GM18499 (cell line): ENCODE measurements around the gene CRABP1.
"Not testable (repeated sequence)": the region's sequence is repeated elsewhere in the genome, so short reads cannot be mapped to it uniquely, and the experiment has no call there.

Experiments
- ATAC-seq: cut with Tn5 transposase; IDR thresholded peaks from one replicate; pipeline ENCODE4 v1.9.1; 2021; ENCODE audit warnings: moderate number of reproducible peaks; ENCODE audit not compliant: insufficient read depth, unreplicated experiment

CRABP1 gene

DNA sequence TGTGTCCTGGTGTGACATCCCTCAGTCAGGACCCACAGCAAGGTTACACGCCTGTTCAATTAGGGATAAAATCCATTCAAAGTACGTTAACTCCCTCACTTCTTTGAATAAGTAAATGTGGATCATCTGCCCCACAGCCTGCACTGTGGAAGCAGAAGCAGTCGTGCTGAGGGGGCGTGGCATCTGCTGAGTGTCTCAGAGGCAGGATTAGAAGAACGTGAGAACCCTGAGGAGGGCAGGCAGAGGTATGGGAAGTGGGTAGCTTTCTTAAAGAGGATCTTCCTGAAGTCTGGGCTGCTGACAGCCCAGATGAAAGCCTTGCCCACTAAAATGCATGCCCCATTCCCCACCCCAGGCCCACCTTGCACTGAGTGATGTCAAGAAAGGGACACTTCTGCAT, 28.5 kb downstream of the CRABP1 start:
- no peak for ATAC-seq

DNA sequence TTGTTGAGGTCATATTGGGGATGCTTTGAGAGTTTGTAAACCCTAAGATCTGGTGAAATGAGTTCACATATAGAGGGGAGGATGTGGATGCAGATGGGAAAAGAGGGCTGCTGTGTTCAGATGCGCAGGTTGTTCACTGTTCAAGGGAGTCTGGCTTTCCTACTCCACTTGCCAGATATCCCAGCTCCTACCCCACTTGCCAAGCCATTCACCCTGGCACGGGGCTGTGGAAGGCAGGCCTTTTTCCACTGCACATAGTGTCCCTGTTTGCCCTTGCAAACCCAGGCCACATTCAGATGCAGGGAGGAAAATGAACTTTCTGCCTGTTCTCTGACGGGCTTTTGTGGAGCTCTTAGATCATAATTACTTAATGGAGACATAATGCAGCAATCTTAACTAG, 29.0 kb downstream of the CRABP1 start:
- ATAC-seq: no peak

DNA sequence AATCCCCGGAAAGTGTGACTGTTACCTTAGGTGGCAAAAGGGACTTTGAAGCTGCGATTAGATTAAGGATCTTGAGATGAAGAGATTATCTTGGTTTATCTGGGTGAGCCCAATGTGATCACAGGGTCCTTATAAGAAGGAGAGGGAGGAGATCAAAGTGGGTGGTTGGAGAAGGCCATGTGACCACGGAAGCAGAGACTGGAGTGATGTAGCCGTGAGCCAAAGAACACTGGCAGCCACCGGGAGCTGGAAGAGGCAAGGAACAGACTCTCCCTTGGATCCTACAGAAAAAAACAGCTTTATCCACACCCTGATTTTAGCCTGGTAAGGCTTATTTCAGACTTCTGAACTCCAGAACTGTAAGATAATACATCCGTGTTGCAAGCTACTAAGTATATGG, 29.9 kb downstream of the CRABP1 start:
- no peak for ATAC-seq

DNA sequence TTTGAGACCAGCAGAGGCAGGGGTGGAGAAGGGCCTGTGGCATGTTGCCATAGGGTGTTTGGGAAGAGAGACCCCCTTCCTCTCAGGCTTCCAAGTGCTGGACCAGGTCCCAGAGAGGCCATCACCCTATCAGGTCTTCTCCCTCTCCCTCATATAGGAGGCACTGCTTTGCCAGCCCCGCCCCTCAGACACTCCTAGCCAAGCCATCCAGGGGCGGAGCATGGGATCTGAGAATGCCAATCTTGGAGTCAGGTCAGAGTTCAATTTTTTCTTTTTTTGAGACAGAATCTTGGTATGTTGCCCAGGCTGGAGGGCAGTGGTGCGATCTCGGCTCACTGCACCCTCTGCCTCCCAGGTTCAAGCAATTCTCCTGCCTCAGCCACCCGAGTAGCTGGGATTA, 32.7 kb downstream of the CRABP1 start:
- ATAC-seq: no peak

DNA sequence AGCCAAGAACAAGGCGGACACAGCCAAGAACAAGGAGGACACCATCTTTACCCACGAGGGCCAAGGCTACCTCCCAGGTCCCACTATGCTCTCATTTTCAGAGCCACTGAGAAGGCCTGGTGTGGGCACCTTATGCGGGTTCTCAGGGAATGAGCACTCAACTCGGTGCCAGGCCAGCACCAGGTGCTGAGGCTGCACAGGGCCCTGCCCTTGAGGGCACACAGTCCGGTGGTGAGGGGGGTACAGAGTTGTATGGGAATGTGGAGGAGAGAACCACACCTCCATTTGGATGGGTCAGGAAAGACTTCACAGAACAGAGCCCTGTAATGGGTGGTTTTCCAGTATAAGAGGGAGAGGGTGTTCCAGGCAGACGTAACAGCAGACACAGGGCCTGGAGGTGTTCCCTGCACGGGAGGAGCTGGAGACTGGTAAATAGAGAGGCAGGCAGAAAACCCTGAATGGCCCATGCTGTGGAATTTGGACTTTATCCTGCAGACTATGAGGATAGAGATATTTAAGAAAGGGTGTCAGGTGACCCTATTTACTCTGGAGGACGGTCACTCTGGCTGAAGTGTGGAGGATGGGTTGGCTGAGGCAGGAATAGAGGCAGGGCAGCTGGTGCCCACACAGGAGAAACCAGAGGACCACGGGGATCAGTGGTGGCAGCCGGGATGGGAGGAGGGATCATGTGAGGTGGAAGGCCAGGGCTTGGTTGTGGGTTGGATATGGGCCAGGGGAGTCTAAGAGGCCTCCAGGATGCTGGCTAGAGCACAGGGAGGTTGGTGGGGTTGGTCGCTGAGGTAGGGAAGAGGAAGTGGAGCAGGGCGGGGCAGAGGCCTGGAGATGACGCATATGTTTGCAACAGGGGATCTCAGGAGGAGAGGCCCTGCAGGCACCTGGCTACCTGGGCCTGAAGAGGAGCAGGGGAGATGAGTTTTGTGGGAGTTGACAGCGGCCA, 34.6 kb downstream of the CRABP1 start:
- ATAC-seq: no peak

DNA sequence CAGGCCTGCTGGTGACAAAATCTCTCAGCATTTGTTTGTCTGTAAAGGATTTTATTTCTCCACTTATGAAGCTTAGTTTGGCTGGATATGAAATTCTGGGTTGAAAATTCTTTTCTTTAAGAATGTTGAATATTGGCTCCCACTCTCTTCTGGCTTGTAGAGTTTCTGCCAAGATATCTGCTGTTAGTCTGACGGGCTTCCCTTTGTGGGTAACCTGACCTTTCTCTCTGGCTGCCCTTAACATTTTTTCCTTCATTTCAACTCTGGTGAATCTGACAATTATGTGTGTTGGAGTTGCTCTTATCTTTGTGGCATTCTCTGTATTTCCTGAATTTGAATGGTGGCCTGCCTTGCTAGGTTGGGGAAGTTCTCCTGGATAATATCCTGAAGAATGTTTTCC, 40.0 kb downstream of the CRABP1 start:
- not testable (repeated sequence) for ATAC-seq

DNA sequence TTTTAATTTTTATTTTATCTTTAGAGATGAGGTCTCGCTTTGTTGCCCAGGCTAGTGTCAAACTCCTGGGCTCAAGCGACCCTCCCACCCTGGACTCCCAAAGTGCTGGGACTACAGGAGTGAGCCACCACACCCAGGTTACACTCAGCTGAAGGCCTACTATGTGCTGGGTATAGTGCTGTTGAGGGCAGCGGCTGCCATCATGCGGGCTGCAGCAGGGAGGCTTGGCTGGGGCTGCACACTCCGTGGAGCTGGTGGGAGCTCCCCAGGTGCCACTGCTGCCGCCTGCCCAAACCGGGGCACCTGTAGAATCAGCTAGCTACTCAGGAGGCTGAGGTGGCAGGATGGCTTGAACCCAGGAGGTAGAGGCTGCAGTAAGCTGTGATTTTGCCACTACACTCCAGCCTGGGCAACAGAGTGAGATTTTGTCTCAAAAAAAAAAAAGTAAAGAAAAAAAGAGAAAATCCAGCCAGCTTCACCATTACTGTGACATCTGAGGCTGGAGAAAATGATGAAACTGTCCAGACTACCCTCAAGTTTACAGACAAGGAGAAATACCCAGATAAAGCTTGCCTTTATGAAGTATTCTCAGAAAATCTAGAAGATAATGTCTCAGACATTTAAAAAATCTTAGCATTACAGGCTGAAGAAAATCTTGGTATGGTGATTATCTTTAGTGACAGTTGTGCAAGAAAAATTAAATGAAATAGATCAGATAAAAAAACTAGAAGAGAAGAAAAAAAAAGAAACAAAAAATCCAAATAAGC, 42.1 kb downstream of the CRABP1 start:
- no peak for ATAC-seq

DNA sequence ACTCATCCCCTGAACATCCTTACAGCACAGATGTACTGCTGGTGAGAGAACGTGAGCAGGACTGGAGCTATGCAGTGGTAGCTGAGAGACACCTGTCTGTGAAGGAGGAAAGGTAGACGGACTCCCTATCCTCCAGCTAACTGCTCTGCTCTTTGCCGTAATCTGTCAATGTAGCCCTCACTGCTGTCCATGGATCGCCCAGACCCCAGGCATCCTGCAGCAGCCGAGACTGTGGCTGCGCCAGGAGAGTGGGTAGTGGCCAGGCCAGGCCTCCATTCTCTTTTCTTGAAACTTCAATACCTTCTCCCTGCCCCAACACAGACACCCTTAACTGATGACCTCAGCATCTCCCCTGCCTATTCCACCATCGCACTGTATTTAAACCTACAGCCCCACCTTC, 44.5 kb downstream of the CRABP1 start:
- ATAC-seq: no peak

DNA sequence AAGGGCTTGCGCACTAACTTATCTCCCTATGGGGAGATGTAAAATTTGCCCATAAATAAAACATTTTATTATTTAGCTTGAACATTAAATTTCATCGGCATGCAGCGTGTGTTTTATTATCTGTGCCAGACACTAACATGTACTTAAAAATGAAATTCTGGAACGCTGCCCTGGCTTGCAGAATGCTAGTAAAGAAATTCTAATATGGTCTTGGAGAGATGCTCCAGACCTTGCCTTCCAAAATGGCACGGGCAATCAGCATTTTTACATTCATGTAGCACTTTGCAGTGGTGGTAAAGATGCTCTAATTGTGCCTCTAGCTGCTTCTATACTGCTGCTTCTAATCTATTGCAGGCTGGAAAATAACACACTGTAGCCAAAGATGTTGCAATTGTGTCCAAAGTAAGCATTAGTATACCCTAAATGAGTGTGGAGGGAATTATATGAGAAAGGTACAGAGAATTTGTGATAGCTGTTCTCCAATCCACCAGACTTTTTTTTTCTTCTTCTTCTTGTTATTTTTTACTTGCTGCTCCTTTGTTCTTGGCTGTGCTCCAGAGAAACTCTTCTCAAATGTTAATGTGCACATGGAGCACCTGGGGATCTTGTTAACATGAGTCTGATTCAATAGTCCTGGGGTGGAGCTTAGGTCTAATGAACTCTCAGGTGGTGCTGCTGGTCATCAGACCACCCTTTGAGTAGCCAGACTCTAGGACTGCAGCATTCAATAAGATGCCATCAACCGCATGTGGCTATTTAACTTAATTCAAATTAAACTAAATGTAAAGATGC, 47.3 kb downstream of the CRABP1 start:
- ATAC-seq: no peak

DNA sequence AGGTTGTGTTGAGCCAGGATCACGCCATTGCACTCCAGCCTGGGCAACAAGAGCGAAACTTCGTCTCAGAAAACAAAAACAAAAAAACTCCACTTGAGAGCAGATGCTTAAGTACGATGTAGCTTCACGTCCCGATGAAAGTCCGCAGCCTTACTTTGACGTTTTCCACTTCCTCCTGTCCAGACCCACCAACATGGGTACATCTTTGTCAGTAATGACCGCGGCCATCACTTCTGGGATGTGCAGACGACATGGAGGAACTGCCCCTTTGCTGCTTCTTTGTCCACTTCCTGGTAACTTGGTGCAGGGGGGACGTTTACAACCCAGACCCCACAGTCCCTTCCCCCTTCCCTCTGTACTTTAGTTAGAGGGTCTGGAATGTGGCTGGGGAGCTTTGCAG, 48.7 kb downstream of the CRABP1 start:
- ATAC-seq: no peak

DNA sequence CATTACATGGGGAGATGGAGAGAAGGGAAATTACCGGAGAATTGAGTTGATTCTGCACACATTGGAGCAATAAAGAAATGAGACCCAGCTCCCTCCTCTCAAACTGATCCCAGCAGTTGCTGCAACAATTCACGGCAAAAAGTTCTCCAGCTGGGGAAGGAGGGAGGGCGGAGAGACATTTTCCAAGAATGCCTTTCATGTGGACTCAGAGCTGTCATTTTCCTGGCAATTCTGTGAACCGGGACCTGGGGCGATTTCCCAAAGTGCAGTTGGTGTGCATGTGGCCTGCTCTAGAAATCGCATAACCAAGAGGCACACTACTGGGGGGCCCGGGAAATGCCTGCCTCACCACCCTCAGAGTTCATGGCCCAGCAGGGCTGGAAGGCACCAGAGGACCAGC, 49.2 kb downstream of the CRABP1 start:
- no peak for ATAC-seq

DNA sequence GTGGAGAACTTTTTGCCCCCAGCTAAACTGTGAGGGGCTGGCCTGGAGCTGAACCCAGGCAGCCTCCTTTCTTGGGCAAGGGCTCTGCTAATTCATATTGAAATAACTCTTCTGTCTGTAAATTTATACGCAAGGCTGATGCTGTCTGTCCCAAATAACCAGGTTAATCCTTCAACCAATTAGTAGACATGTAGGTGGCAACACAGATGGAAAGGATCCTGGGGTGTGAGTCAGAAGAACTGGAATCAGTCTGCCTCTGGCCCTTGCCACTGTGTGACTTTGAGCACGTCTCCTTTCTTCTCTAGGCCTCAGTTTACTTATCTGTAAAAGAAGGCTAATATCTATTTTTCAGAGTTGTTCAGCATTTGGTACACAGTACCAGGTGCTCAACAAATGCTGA, 49.6 kb downstream of the CRABP1 start:
- ATAC-seq: no peak

DNA sequence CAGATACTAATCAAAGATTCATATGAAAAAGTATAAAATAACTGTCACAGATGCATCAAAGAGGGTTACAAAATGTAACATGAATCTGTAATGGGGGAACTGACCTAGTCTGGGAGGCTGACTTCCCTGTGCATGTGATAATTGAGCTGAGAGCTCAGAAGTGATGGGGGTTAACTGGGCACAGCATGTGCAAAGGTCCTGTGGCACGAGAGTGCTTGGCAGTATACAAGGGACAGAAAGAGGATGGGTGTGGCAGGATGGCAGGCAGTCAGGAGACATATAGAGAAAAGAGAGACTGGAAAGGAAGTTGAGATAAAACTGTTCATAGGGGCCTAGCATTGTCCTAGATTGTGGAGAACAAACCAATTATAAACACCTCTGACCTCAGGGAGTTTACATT, 50.1 kb downstream of the CRABP1 start:
- no peak for ATAC-seq

DNA sequence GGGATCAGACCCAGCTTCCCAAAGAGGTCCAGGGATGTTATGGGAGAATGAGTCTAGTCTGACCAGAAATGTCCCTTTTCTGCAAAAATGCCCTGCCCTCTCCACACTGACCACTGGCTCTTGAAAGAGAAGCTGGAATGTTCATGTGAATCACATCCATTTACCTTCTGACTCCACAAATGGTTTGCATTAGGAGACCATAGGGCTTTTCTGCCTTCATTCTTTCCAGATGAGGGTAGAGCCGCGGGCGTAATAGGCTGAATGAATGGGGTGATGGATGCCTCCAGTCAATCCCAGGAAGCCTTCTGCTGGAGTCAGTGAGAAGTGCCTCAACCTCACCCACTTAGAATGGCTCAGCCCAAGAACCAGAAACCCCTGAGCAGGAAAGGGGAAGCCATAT, 50.7 kb downstream of the CRABP1 start:
- no peak for ATAC-seq

DNA sequence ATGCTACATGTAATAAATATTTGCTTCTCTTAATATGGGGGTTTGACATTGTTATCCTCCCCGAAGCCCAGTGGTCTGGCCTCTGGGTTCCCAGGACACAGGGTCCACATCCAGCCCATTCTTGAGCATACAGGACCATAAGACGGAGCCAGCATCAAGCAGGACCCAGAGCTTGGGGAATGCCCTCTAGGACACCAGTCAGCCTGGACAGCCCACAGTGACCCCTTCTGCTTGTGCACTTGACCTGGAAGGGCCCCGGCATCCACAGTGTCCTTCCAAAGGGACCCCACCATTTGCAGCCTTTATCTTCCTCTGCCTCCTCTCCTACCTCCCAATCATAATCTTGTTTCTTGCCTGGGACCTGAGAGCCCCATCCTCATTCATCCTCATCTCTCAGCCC, 51.6 kb downstream of the CRABP1 start:
- ATAC-seq: no peak

DNA sequence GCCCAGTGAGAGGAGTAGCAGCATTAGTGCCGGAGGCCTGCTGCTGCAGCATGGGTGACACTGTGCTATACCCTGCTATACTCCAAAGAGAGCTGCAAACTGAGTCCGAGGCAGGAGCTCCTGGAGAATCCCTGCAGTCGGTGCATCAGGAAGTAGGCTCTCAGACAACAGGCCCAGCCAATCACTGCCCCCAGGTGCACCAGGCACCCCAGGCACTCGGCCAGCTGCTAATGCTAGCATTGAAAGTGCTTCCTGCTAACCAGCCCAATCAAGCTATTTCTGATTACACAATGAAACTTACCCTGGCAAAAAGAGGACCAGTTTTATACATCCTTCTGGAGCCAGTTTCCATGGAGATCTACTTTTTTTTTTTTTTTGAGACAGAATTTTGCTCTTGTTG, 52.3 kb downstream of the CRABP1 start:
- ATAC-seq: no peak

DNA sequence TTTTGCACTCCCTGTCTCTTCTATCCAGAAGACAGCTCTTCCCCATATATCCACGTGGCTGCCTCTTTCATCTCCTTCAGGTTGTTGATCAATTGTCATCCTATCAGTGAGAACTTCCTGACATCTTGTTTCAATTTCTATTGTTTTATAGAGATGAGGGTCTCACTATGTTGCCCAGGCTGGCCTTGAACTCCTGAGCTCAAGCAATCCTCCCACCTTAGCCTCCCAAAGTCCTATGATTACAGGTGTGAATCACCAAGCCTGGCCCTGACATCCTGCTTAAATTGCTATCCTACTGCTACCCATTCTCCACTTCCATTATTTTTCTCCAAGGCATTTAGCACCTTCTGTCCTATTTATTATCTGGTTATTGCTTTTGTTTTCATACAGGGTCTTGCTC, 53.0 kb downstream of the CRABP1 start:
- ATAC-seq: no peak

DNA sequence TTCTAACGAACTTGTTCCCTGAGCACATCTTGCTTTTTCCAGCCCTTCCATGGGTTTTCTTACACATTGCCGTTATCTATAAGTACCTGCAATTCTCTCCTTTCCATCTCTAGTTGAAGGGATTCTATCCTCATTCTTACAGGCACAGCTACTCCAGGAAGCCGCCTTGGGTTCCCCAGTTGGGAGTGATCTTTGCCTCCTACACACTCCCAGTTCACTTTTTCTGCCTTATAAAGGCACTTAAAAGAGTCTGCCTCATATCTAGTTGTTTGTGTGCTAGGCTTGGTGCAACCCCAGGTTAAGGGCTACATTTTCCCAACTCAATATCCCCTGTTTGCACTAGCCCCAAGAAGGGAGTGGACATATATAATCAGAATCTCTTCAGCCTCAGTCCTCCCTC, 53.9 kb downstream of the CRABP1 start:
- no peak for ATAC-seq

DNA sequence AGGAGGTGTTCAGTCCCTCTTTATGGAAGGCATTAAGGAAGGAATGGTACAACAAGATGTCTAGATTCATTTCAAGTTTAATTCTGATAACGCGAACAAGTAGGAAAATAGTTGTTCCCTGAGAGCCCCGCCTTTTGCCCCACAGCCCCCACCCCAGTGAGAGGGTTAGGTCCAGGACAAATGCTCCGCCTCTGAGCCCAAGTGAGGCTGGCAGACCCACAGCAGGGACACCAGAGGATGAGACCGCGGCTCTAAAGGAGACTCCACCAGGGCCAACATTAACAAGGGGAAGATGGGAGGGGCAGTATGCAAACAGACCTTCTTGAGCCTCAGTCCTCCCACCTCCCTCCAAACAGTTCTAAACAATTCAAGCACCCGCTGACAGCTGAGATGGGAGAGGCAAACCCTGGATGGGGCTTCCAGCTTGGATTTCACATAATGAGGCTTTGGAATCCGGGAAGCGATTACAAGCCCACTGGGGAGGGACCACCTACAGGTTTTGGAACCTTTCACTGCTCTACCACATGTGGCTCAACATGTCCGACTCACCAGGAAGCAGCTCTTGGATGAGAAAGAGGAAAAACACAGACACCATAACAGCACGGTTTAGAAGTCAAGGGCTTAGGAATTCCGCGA, 54.9 kb downstream of the CRABP1 start:
- ATAC-seq: no peak

DNA sequence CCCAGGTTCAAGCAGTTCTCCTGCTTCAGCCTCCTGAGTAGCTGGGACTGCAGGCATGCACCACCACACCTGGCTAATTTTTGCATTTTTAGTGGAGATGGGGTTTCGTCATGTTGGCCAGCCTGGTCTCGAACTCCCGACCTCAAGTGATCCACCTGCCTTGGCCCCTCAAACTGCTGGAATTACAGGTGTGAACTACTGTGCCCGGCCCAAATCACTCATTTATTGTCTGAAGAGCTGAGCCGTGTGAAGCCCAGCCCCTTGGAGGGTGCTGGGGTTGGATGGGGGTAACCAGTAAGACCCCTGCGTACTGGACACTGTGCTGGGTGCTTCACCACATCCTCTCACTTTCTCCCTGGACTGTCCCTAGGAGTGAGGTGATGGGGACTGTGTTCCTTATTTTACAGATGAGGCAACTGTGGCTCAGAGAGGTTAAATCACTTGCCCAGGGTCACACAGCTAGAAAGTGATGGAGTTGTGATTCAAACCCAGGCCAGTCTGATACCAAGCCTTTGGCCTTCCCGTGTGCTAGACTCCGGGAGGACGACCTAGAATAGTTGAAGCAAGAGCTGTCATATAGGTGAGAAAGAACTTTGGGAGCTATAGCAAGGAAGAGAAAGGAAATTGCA, 56.1 kb downstream of the CRABP1 start:
- no peak for ATAC-seq
